GM21423 (cell line): Measurements from ENCODE around the gene ATF2.

Experiments
- ATAC-seq: cut with Tn5 transposase; IDR thresholded peaks from one replicate; pipeline ENCODE4 v1.9.1; 2021; ENCODE audit warnings: mild to moderate bottlenecking, moderate library complexity; ENCODE audit not compliant: unreplicated experiment

The ATF2 gene, protein sequence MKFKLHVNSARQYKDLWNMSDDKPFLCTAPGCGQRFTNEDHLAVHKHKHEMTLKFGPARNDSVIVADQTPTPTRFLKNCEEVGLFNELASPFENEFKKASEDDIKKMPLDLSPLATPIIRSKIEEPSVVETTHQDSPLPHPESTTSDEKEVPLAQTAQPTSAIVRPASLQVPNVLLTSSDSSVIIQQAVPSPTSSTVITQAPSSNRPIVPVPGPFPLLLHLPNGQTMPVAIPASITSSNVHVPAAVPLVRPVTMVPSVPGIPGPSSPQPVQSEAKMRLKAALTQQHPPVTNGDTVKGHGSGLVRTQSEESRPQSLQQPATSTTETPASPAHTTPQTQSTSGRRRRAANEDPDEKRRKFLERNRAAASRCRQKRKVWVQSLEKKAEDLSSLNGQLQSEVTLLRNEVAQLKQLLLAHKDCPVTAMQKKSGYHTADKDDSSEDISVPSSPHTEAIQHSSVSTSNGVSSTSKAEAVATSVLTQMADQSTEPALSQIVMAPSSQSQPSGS

DNA sequence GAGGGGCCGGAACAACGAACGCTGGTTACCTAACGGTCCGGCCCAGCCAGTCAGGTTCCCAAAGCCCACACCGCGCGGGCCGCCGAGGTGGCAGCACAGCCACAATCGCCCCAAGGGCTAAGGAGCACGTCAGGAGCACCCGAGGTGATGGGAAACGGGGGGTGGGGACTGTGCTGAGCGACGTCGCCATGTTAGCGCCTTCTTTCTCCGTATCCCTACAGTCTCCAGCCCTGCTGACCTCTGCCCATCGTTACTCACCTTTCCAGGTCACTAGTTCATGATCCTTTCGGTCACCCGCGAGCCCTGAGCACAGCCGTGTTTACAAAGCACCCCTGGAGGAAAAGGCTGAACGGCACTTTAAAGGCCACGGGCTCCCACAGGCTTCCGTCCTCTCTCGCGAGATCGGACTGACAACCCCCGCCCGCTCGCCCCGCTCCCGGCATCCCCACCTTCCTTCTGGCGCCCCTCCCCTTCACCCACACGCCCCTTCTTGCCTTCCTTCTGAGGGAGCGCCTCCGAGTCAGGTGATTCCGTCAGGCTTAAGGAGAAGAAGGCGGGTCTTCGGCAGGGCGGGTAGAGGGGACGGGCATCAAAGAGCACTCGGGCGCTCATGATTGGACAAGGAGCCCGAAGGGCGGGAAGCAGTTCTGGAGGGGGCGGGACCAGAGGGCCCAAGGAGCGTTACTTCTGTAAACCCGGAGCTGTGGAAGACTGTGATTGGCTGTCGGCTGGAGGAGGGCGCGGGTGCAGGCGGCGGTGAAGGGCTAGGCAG lies at the start of gene ATF2:
TSS of gene ATF2 (minus strand) at position 412 of the 772 bp plus-strand sequence. CDS start 31,760 bp downstream, outside the sequence.
- peak; percentile 95 for ATAC-seq

GRCh38 chr2:175207741-175208438 lies 39.9 kb upstream of the ATF2 start:
- no peak for ATAC-seq

GRCh38 chr2:175206866-175207265 lies 38.9 kb upstream of the ATF2 start:
- no peak for ATAC-seq

DNA sequence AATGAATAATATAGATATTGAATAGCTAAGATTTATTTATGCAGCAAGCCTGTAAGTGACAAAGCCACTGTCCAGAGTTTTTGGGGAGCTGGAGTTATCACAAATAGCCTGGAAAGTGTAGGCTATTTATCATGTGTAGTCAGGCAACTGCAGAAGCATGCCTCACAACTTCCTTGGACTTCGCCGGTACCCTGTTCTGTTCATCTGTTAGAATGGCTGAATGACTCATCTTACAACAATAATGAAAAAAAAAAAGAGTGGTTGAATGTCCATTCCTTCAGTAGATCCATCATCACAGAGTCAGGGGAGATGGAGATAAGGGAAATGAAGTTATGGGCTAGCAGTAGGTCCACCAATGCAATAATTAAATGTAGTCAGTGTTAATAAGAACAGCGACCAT lies 37.5 kb upstream of the ATF2 start:
- ATAC-seq: no peak

DNA sequence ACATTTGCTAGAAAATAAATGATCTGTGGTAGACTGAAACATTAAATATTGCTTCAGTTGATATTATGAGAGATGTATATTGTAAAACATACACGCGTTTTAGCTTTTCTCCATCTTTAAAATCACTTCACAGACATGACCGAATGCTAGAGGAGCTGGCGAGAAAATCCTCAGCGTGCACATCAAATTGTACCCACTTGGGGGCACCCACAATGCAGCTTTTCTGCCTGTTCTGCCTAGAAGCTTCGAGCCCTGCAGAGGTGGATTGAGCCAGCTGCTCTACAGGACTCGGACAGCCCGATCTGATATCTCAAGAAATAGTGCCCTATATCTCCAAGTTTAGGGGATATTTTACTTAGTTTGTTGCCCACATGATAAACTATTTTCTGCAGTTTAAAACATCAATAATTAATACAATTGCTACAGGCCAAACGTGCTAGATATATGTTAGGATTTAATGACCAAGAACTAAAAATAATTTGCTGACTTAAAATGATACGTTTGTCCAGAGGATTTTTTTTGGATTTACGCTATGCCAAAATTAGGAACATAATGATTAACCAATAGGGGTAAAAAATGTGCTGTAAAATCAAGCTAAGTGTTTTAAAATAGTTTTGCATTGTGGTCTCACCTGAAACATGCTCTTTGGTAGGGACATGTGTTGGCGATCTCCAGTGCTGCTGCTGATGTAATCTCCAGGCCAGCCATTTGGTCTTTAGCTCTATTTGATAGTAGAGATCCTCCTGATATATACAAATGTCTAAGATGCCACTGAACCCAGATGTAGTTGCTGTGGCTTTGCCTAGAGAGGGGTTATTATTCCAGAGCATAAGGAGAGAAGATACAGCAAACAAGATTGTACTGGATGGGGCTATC lies 35.9 kb upstream of the ATF2 start:
- ATAC-seq: peak; percentile 78

DNA sequence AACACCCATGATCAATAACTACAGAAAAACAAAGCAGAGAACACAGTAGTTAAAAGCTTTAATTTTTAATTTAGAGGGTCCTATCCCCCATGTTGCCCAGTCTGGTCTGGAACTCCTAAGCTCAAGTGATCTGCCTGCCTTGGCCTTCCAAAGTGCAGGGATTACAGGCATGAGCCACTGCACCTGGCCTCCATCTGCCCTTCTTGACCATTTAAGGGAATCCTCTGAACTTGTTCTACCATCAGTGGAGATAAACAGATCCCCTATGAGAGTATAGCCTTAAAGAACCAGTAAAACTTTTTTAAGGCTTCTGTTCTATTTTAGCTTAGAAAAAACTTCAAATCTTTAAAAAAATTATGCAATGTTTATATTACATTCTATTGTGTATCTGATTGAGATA lies 27.0 kb upstream of the ATF2 start:
- no peak for ATAC-seq

GRCh38 chr2:175188761-175189160 lies 20.8 kb upstream of the ATF2 start:
- ATAC-seq: no peak

- no peak for ATAC-seq
Measured at GRCh38 chr2:175187378-175187777, 19.4 kb upstream of the ATF2 start.

- no peak for ATAC-seq
Measured at GRCh38 chr2:175183674-175184073, 15.7 kb upstream of the ATF2 start.

DNA sequence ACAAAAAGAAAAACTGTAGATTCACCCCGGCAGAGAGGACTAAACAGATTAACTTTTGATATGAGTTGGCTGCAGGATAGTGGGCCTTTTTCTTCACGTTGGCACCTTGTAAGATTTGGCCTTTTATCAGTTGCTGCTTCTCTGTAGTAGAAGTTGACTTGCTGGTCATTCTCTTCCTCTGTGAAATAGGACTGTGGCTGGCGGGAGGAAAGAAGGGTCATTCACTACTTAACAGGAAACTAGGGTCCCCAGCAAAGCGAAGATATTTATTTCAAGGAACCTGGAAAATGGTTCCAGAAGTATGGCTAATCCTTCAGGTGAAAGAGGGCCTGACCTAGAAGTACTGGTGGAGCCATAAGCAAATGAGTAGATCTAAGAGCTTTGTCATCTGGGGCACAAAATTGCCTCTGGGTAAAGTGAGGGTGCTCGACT lies 13.9 kb upstream of the ATF2 start:
- ATAC-seq: no peak

GRCh38 chr2:175181104-175181876 lies 13.3 kb upstream of the ATF2 start, which contains the start of gene ATP5MC3:
ATP5MC3 (minus strand) TSS chr2:175181710; CDS start chr2:175181393, 317 bp downstream.
- peak; percentile 89 for ATAC-seq

DNA sequence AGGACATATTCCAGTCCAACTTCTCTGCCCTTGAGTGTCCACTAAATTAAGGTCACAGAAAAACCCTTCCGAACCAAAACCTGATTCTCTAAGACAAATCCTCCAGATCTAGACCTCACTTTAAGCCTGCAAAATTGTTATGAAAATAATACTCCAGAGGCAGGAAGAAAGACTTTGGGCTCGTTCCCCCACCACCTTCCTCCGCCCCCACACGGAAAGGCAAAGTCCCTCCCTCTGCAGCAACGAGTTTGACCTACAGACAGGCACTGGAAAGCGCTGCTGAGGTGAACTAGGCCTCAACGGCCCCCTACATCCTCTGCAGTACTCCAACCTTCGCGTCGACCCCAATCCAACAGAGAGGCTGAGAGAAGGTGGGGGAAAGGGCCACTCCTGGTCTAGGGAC lies 12.7 kb upstream of the ATF2 start:
- ATAC-seq: peak; percentile 48

DNA sequence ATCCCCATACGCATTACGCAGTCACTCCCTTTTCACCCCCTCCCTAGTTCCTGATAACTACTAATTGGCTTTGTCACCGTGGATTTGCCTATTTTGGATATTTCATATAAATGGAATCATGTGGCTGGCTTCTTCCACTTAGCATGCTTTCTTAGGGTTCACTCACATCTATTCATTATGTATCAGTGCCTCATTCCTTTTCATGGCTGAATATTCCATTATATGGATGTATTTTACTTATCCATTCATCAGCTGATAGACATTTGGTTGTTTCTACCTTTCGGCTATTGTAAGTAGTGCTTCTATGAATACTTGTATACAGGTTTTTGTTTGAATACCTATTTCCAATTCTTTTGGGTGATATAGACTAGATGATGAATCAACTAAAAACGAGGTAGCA lies 8.6 kb upstream of the ATF2 start:
- no peak for ATAC-seq

- no peak for ATAC-seq
Measured at GRCh38 chr2:175175896-175176295, 7.9 kb upstream of the ATF2 start.

DNA sequence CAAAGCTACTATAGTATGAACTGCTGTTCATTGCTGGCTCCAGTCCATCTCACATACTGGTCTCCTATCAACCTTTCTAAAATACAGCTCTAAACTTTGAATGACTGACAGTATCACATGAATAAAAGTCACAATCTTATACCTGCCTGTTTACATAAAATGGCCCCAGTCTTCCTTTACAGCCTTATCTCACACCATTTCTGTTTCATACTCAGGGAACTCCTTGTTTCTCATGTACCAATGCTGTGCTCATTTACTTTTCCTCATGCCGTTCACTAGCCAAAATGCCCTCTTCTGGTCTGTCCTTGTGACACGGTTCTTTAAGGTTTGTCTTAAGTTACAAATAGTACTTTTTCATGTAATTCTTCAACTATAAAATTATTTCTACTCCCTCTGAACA lies 7.3 kb upstream of the ATF2 start:
- ATAC-seq: no peak

DNA sequence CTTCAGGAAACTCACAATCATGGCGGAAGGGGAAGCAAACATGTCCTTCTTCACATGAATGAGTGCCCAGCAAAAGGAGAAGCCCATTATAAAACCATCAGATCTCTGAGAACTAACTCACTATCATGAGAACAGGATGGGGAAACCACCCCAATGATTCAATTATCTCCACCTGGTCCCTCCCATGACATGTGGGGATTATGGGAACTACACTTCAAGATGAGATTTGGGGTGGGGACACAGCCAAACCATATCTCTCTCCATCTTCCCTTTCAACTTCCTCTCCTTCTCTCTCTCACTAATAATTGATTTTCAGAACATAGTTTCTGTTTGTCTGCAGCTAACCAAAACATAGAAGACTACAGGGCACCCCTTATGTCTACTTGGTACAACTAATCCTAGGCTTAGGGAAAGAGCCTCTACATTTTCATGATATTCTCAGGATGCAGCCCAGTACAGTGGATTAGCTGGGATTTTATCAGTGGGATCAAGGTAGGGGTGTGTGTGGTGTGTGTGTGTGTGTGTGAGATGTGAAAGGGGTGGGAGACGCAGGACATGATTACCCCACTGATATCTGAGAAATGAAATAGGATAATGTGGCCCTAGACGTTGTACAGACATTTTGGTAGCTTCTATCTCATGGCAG lies 2.8 kb upstream of the ATF2 start:
- no peak for ATAC-seq

GRCh38 chr2:175169191-175169590 lies 1.2 kb upstream of the ATF2 start:
- no peak for ATAC-seq

DNA sequence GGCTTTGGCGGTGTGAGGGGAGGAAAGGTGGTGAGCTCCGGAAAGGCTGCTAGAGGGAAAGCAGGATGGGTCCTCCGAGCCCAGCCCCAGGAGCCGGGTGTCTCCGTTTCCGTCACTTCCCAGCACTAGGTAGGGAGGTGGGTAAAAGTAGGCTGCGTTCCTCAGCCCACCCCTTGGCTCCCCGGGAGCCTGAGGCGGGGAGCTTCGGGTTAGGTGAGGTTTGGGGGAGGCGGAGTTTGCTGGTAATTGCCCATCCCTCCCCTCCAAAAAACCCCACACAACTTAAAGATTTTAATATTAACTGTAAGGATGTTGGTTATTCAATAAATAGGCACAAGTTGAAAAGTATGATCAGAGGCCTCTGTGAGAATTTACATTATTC lies 552 bp upstream of the ATF2 start:
- ATAC-seq: peak; percentile 27
